H1 (cell line): ENCODE measurements around the gene ZFYVE19. TPM values are rescaled to one million over a fixed set of nuclear protein-coding genes. Genes with fewer than 3 reads are reported as not detected.
"Not testable (repeated sequence)": the region's sequence is repeated elsewhere in the genome, so short reads cannot be mapped to it uniquely, and the experiment has no call there.

ENCODE experiments used
- CTCF ChIA-PET: fragments of 300-600 bp; sonication (Branson Sonifier 250); formaldehyde crosslinking; loops from one replicate; lab custom pipeline; 2021; ENCODE audit not compliant: partially characterized antibody; lab: Charles Lee
- POLR2A ChIA-PET: fragments of 300-600 bp; sonication (Branson Sonifier 250); formaldehyde crosslinking; loops from one replicate; lab custom pipeline; 2021; ENCODE audit warnings: inconsistent platforms; ENCODE audit not compliant: partially characterized antibody; lab: Charles Lee
- DNase-seq, 2 experiments: peaks; one replicate each; pipeline versions ENCODE4 v3.0.0 to v3.0.0-alpha.2; 2010 to 2022; ENCODE audit warnings: low spot score in 2 of 2, low read depth in 1 of 2, mixed read lengths in 1 of 2
- FAIRE-seq: peaks from 2 replicates; lab custom pipeline; 2011; peaks lifted over from hg19 to GRCh38; lab: Jason Lieb, UNC
- H2AFZ ChIP-seq: 2 replicates; pipeline ENCODE4 v1.8.1; 2012; ENCODE audit warnings: low read length, inconsistent platforms
- H2AK5ac ChIP-seq: 2 replicates; pipeline ENCODE4 v1.6.1; 2013; ENCODE audit warnings: low read depth, low read length
- H2BK120ac ChIP-seq: replicated peaks from 2 replicates; pipeline ENCODE3; 2013; ENCODE audit warnings: low read depth, low read length, inconsistent platforms
- H2BK12ac ChIP-seq: 2 replicates; pipeline ENCODE4 v1.6.1; 2013; ENCODE audit warnings: low read depth, low read length
- H2BK15ac ChIP-seq: 2 replicates; pipeline ENCODE4 v1.6.1; 2013; ENCODE audit warnings: low read length
- H2BK20ac ChIP-seq: 2 replicates; pipeline ENCODE4 v1.6.1; 2013; ENCODE audit warnings: low read length
- H2BK5ac ChIP-seq: 2 replicates; pipeline ENCODE4 v1.6.1; 2013; ENCODE audit warnings: low read depth, low read length
- H3K14ac ChIP-seq: 2 replicates; pipeline ENCODE4 v1.6.1; 2013; ENCODE audit warnings: inconsistent platforms; ENCODE audit not compliant: insufficient read length
- H3K18ac ChIP-seq: 2 replicates; pipeline ENCODE4 v1.6.1; 2013; ENCODE audit warnings: low read length; ENCODE audit errors: extremely low read depth
- H3K23ac ChIP-seq: 2 replicates; pipeline ENCODE4 v1.6.1; 2013; ENCODE audit warnings: inconsistent platforms; ENCODE audit not compliant: insufficient read length
- H3K23me2 ChIP-seq: 2 replicates; pipeline ENCODE4 v1.6.1; 2013; ENCODE audit warnings: low read depth, low read length
- H3K27ac ChIP-seq: 2 replicates; pipeline ENCODE4 v1.6.1; 2011; ENCODE audit warnings: low read depth, low read length, inconsistent platforms
- H3K27me3 ChIP-seq, 4 experiments: replicated peaks in 1 of 4; 1 replicate in 1 of 4; 2 replicates in 3 of 4; pipeline versions ENCODE4 v1.6.1 to v1.8.1; 2011 to 2013; ENCODE audit warnings: low read length in 3 of 4, mild to moderate bottlenecking in 3 of 4, inconsistent platforms in 2 of 4, mixed read lengths in 2 of 4, moderate library complexity in 1 of 4; ENCODE audit not compliant: control insufficient read depth in 3 of 4, insufficient read depth in 3 of 4; ENCODE audit errors: extremely low read depth in 1 of 4
- H3K36me3 ChIP-seq, 4 experiments: 2 replicates each; pipeline versions ENCODE4 v1.6.1 to v1.8.1; 2011 to 2013; ENCODE audit warnings: mild to moderate bottlenecking in 4 of 4, low read length in 3 of 4, moderate library complexity in 2 of 4, control low read depth in 1 of 4, inconsistent platforms in 1 of 4; ENCODE audit not compliant: insufficient read depth in 4 of 4, control insufficient read depth in 2 of 4
- H3K4ac ChIP-seq: replicated peaks from 2 replicates; pipeline ENCODE3; 2013; ENCODE audit warnings: low read length, low read depth, mixed read lengths, inconsistent platforms; ENCODE audit not compliant: insufficient read length
- H3K4me1 ChIP-seq, 4 experiments: replicated peaks in 1 of 4; 1 replicate in 1 of 4; 2 replicates in 3 of 4; pipeline versions ENCODE4 v1.6.1 to v1.8.1; 2011 to 2013; ENCODE audit warnings: low read length in 3 of 4, inconsistent platforms in 2 of 4, mixed read lengths in 1 of 4; ENCODE audit not compliant: insufficient read depth in 4 of 4, control insufficient read depth in 3 of 4
- H3K4me2 ChIP-seq, 2 experiments: 2 replicates each; pipeline versions ENCODE4 v1.6.1 to v1.8.1; 2011 to 2013; ENCODE audit warnings: low read depth in 2 of 2, low read length in 2 of 2, control low read depth in 1 of 2, inconsistent platforms in 1 of 2, mild to moderate bottlenecking in 1 of 2; ENCODE audit not compliant: insufficient read depth in 1 of 2
- H3K4me3 ChIP-seq, 4 experiments: fragments of 200-600, 300-600 bp in 1 of 4; sonication (generic), shearing (Covaris generic), sonication (Bioruptor Twin) in 1 of 4; 2 replicates each; pipeline versions ENCODE4 v1.5.1 to v1.8.1; 2011 to 2016; ENCODE audit warnings: low read length in 4 of 4, low read depth in 3 of 4, control low read depth in 2 of 4, inconsistent platforms in 2 of 4, mild to moderate bottlenecking in 2 of 4, mixed read lengths in 1 of 4, moderate library complexity in 1 of 4; ENCODE audit not compliant: insufficient read depth in 2 of 4; ENCODE audit errors: extremely low read depth in 1 of 4
- H3K56ac ChIP-seq: replicated peaks from 2 replicates; pipeline ENCODE3; 2013; ENCODE audit warnings: low read depth, mild to moderate bottlenecking, mixed read lengths, low read length, inconsistent platforms; ENCODE audit not compliant: insufficient read length
- H3K79me1 ChIP-seq: 2 replicates; pipeline ENCODE4 v1.6.1; 2013; ENCODE audit warnings: low read depth, low read length, control low read depth
- H3K79me2 ChIP-seq, 2 experiments: 2 replicates each; pipeline versions ENCODE4 v1.6.1 to v1.8.1; 2012 to 2013; ENCODE audit warnings: low read length in 2 of 2, mild to moderate bottlenecking in 2 of 2, inconsistent platforms in 1 of 2; ENCODE audit not compliant: insufficient read depth in 2 of 2, control insufficient read depth in 1 of 2
- H3K9ac ChIP-seq, 4 experiments: replicated peaks in 1 of 4; 1 replicate in 1 of 4; 2 replicates in 3 of 4; pipeline versions ENCODE4 v1.6.1 to v1.8.1; 2011 to 2013; ENCODE audit warnings: low read depth in 3 of 4, low read length in 3 of 4, control low read depth in 2 of 4, mild to moderate bottlenecking in 2 of 4, moderate library complexity in 2 of 4, inconsistent platforms in 1 of 4; ENCODE audit errors: extremely low read depth in 1 of 4
- H3K9me3 ChIP-seq, 2 experiments: 2 replicates each; pipeline versions ENCODE4 v1.6.1 to v1.8.1; 2012 to 2013; ENCODE audit warnings: mild to moderate bottlenecking in 2 of 2, moderate library complexity in 2 of 2, control low read depth in 1 of 2, inconsistent platforms in 1 of 2, low read depth in 1 of 2, low read length in 1 of 2, mixed read lengths in 1 of 2; ENCODE audit not compliant: insufficient read depth in 2 of 2
- H4K20me1 ChIP-seq, 2 experiments: replicated peaks in 1 of 2; 2 replicates each; pipeline versions ENCODE3 to v1.8.1; 2011 to 2013; ENCODE audit warnings: inconsistent platforms in 2 of 2, low read length in 2 of 2, mild to moderate bottlenecking in 1 of 2; ENCODE audit not compliant: insufficient read depth in 2 of 2, control insufficient read depth in 1 of 2
- H4K5ac ChIP-seq: 2 replicates; pipeline ENCODE4 v1.6.1; 2013; ENCODE audit warnings: low read length, low read depth, mixed read lengths, inconsistent platforms; ENCODE audit not compliant: insufficient read length
- H4K8ac ChIP-seq: 2 replicates; pipeline ENCODE4 v1.8.0; 2013; ENCODE audit warnings: mild to moderate bottlenecking, moderate library complexity, low read length, inconsistent platforms; ENCODE audit not compliant: insufficient read depth; ENCODE audit errors: extremely low read depth
- H4K91ac ChIP-seq: replicated peaks from 2 replicates; pipeline ENCODE3; 2013; ENCODE audit warnings: low read length, mixed read lengths, inconsistent platforms; ENCODE audit not compliant: insufficient read length
- WGBS, 2 experiments: shearing (Covaris generic) in 1 of 2; methylation state at CpG; one replicate each; pipeline versions ENCODE4 v1.1.6 to v1.1.7; 2013 to 2015; ENCODE audit warnings: low lambda C conversion rate in 2 of 2, mixed read lengths in 2 of 2, inconsistent platforms in 1 of 2, low coverage in 1 of 2, missing lambda C conversion rate in 1 of 2; ENCODE audit not compliant: insufficient replicate concordance in 2 of 2, insufficient coverage in 1 of 2, insufficient read length in 1 of 2; ENCODE audit errors: extremely low coverage in 1 of 2, missing lambda C conversion rate in 1 of 2; 5-methylcytosine and 5-hydroxymethylcytosine counted together
- polyA plus RNA-seq, 7 experiments: library from polyadenylated mRNA; depleted of rRNA in 3 of 7; stranded (reverse) in 5 of 7; unstranded in 2 of 7; fragments of >200 nt in 5 of 7; fragments of 200-250 nt in 2 of 7; gene quantifications; 1 replicate in 5 of 7; 2 replicates in 1 of 7; 4 replicates in 1 of 7; pipeline versions ENCODE4 v1.2.1 to v1.2.3, GENCODE V29; 2011 to 2013; ENCODE audit warnings: missing spikeins in 2 of 7, mixed read lengths in 2 of 7
- total RNA-seq: library from RNA; stranded (reverse); fragmentation: NEBNext Ultra II Directional; extraction: Animal tissue kit (Norgen Biotek cat#: 25700); gene quantifications from 2 replicates; pipeline ENCODE4 v1.2.1, GENCODE V29; 2021

ZFYVE19 gene
- total and polyA plus RNA-seq, 2 of the 8 experiments (the other 6 are each of a cell fraction or from before 2014, with no cell fraction given) = 11.2 to 21.8 TPM

- CTCF ChIA-PET = interaction anchor here (0.5 to 8.6 kb wide), 8 partner anchors 13 to 461 kb away, joined by 3 to 208 read pairs (median 4); partner anchors contain the start of genes SPINT1 and VPS18
- H3K27ac ChIP-seq, H3K18ac ChIP-seq, H3K4ac ChIP-seq, H3K23me2 ChIP-seq, H3K14ac ChIP-seq, H2BK15ac ChIP-seq, H4K91ac ChIP-seq, H3K36me3 ChIP-seq, H3K23ac ChIP-seq, H2BK5ac ChIP-seq, H3K4me3 ChIP-seq, H4K20me1 ChIP-seq, H3K4me1 ChIP-seq, H2BK120ac ChIP-seq, FAIRE-seq, H2BK20ac ChIP-seq, H2BK12ac ChIP-seq, H3K79me1 ChIP-seq, H3K79me2 ChIP-seq, H2AFZ ChIP-seq, DNase-seq, H4K8ac ChIP-seq, H3K9ac ChIP-seq, H3K27me3 ChIP-seq, H3K9me3 ChIP-seq, H2AK5ac ChIP-seq, H3K56ac ChIP-seq, H4K5ac ChIP-seq, H3K4me2 ChIP-seq: not testable (repeated sequence)
- POLR2A ChIA-PET = interaction anchor here (0.7 to 5.6 kb wide), 6 partner anchors 10 to 139 kb away, joined by 3 to 49 read pairs (median 3); partner anchors contain the start of gene VPS18
- WGBS, 2 experiments = 91% methylated on average over 4 of the region's 4 CpGs; no CpG with 5 or more reads in 1 of the 2 experiments
Observed at GRCh38 chr15:40861147-40861546, 54.3 kb downstream of the ZFYVE19 start.
